HG02588 (cell line): ENCODE data around the gene PRKAB2.
"Not testable (repeated sequence)": the region's sequence is repeated elsewhere in the genome, so short reads cannot be mapped to it uniquely, and the experiment has no call there.

Experiments
- ATAC-seq: cut with Tn5 transposase; IDR thresholded peaks from one replicate; pipeline ENCODE4 v1.9.1; 2021; ENCODE audit warnings: mild to moderate bottlenecking, moderate library complexity; ENCODE audit not compliant: unreplicated experiment

PRKAB2 gene

GRCh38 chr1:147172168-147173016 is at the start of gene PRKAB2:
Gene PRKAB2 (minus strand): TSS chr1:147172470. CDS start chr1:147172144, 326 bp downstream.
- peak; percentile 90 for ATAC-seq

GRCh38 chr1:147218606-147219005 is 46.3 kb upstream of the PRKAB2 start:
- no peak for ATAC-seq

- ATAC-seq: no peak
Observed at GRCh38 chr1:147217141-147217540, 44.9 kb upstream of the PRKAB2 start.

- ATAC-seq: no peak
Observed at GRCh38 chr1:147216124-147216523, 43.9 kb upstream of the PRKAB2 start.

- no peak for ATAC-seq
Observed at GRCh38 chr1:147215540-147215916, 43.3 kb upstream of the PRKAB2 start.

- ATAC-seq: no peak
Observed at GRCh38 chr1:147214842-147215539, 42.7 kb upstream of the PRKAB2 start.

- ATAC-seq: no peak
Observed at GRCh38 chr1:147214325-147214724, 42.1 kb upstream of the PRKAB2 start.

GRCh38 chr1:147213271-147213670 is 41.0 kb upstream of the PRKAB2 start:
- ATAC-seq: no peak

- ATAC-seq: no peak
Observed at GRCh38 chr1:147211577-147211976, 39.3 kb upstream of the PRKAB2 start.

GRCh38 chr1:147210987-147211386 is 38.7 kb upstream of the PRKAB2 start:
- no peak for ATAC-seq

- no peak for ATAC-seq
Observed at GRCh38 chr1:147209825-147210821, 37.9 kb upstream of the PRKAB2 start.

GRCh38 chr1:147208619-147209018 is 36.3 kb upstream of the PRKAB2 start:
- no peak for ATAC-seq

- ATAC-seq: no peak
Observed at GRCh38 chr1:147207192-147207591, 34.9 kb upstream of the PRKAB2 start.

- ATAC-seq: no peak
Observed at GRCh38 chr1:147204080-147204479, 31.8 kb upstream of the PRKAB2 start.

GRCh38 chr1:147202576-147202975 is 30.3 kb upstream of the PRKAB2 start:
- no peak for ATAC-seq

GRCh38 chr1:147201786-147202185 is 29.5 kb upstream of the PRKAB2 start:
- ATAC-seq: no peak

GRCh38 chr1:147201276-147201675 is 29.0 kb upstream of the PRKAB2 start:
- ATAC-seq: no peak

- ATAC-seq: not testable (repeated sequence)
Observed at GRCh38 chr1:147197324-147197723, 25.1 kb upstream of the PRKAB2 start.

- ATAC-seq: no peak
Observed at GRCh38 chr1:147189514-147189913, 17.2 kb upstream of the PRKAB2 start.

GRCh38 chr1:147185432-147185831 is 13.2 kb upstream of the PRKAB2 start:
- ATAC-seq: no peak
